OCI-LY7 (cell line): ENCODE data around the gene NTRK3. TPM values are rescaled to one million over a fixed set of nuclear protein-coding genes. Genes with fewer than 3 reads are reported as not detected.

ENCODE experiments used
- BruUV-seq: library from RNA; stranded (reverse); fragments of 400-500 nt; replicated peaks from 2 replicates; lab custom pipeline; 2021; lab: Mats Ljungman, UMichigan
- CTCF ChIA-PET: fragments of 300-600 bp; sonication (Branson Sonifier 250); formaldehyde crosslinking; loops from one replicate; lab custom pipeline; 2022; ENCODE audit warnings: antibody characterized with exemption; ENCODE audit not compliant: unreplicated experiment; lab: Charles Lee
- POLR2A ChIA-PET: fragments of 300-600 bp; sonication (Branson Sonifier 250); formaldehyde crosslinking; loops from one replicate; lab custom pipeline; 2022; ENCODE audit warnings: antibody characterized with exemption; lab: Charles Lee
- DNase-seq: peaks from one replicate; pipeline ENCODE4 v3.0.0-alpha.2; 2015; ENCODE audit warnings: low spot score
- H2AFZ ChIP-seq: fragments of 200-600 bp; sonication (generic), shearing (Covaris generic); 2 replicates; pipeline ENCODE4 v1.6.1; 2014; ENCODE audit warnings: mild to moderate bottlenecking, antibody characterized with exemption, low read length, moderate library complexity
- H3K27ac ChIP-seq: fragments of 200-600 bp; sonication (generic); 2 replicates; pipeline ENCODE4 v1.5.1; 2014; ENCODE audit warnings: mixed run types, low read depth, mild to moderate bottlenecking, moderate library complexity, low read length, inconsistent platforms; ENCODE audit not compliant: poor library complexity, severe bottlenecking
- H3K36me3 ChIP-seq: fragments of 200-600 bp; sonication (generic); 2 replicates; pipeline ENCODE4 v1.6.1; 2014; ENCODE audit warnings: mild to moderate bottlenecking, antibody characterized with exemption, low read length, moderate library complexity, mixed read lengths; ENCODE audit not compliant: insufficient read depth
- H3K4me1 ChIP-seq: fragments of 200-600 bp; sonication (generic); 2 replicates; pipeline ENCODE4 v1.5.1; 2014; ENCODE audit warnings: mild to moderate bottlenecking, low read length; ENCODE audit not compliant: insufficient read depth, poor library complexity, severe bottlenecking
- H3K4me2 ChIP-seq: fragments of 200-600 bp; sonication (generic); 2 replicates; pipeline ENCODE4 v1.6.1; 2014; ENCODE audit warnings: mild to moderate bottlenecking, low read length
- H3K4me3 ChIP-seq: fragments of 200-600 bp; sonication (generic); 2 replicates; pipeline ENCODE4 v1.5.1; 2014; ENCODE audit warnings: mild to moderate bottlenecking, low read depth, low read length; ENCODE audit not compliant: poor library complexity, severe bottlenecking
- H3K79me2 ChIP-seq: fragments of 200-600 bp; sonication (generic); 2 replicates; pipeline ENCODE4 v1.6.1; 2016; ENCODE audit warnings: low read depth, mild to moderate bottlenecking, low read length, moderate library complexity, mixed read lengths; ENCODE audit not compliant: insufficient read depth
- H3K9me2 ChIP-seq: fragments of 200-600 bp; sonication (generic); 2 replicates; pipeline ENCODE4 v1.6.1; 2016; ENCODE audit warnings: mild to moderate bottlenecking, low read length, mixed read lengths; ENCODE audit not compliant: insufficient read depth
- H3K9me3 ChIP-seq: fragments of 200-600 bp; sonication (generic); 2 replicates; pipeline ENCODE4 v1.6.1; 2014; ENCODE audit warnings: mild to moderate bottlenecking, mixed run types, low read length, mixed read lengths
- H4K20me1 ChIP-seq: fragments of 200-600 bp; sonication (generic); 2 replicates; pipeline ENCODE4 v1.6.1; 2014; ENCODE audit warnings: mild to moderate bottlenecking, antibody characterized with exemption, low read length, moderate library complexity, mixed read lengths; ENCODE audit not compliant: insufficient read depth
- CTCF ChIP-seq: fragments of 200-600 bp; sonication (generic); conservative IDR thresholded peaks from 2 replicates; pipeline ENCODE4 v1.5.1; 2014; ENCODE audit warnings: mild to moderate bottlenecking, antibody characterized with exemption, low read length, moderate library complexity, mixed read lengths
- EZH2phosphoT487 ChIP-seq: fragments of 200-600 bp; sonication (generic); IDR thresholded peaks from 2 replicates; pipeline ENCODE4 v1.6.1; 2018; ENCODE audit warnings: low read depth, borderline replicate concordance, mild to moderate bottlenecking, mixed run types, antibody characterized with exemption, low read length, moderate library complexity, mixed read lengths
- intact Hi-C: fragments of 100-400 bp; cut with micrococcal nuclease; formaldehyde crosslinking; loops from one replicate; pipeline ENCODE4 v1.10.0; 2022; ENCODE audit not compliant: unreplicated experiment
- total RNA-seq, 2 experiments: library from RNA; depleted of rRNA in 1 of 2; stranded (reverse); fragments of >200 nt in 1 of 2; shearing (Covaris generic) in 1 of 2; gene quantifications; 2 replicates each; pipeline ENCODE4 v1.2.3, GENCODE V29; 2014 to 2022

The NTRK3 gene
- total RNA-seq, 2 experiments from 2014 or later, result 0.50 to 2.5 TPM

GRCh38 chr15:87965304-87965703, 291.2 kb downstream of the NTRK3 start:
- TF ChIP-seq CTCF (no peak), EZH2phosphoT487 (no peak)
- H3K4me1 ChIP-seq, result no peaks in the 10 kb centered on the region
- BruUV-seq, result no TSS peak
- H3K4me2 ChIP-seq, result no peak overlapping the region
- H3K9me3 ChIP-seq, result no peaks in the 10 kb centered on the region
- no peak overlapping the region for H2AFZ ChIP-seq
- H3K9me2 ChIP-seq, result no peaks in the 10 kb centered on the region
- intact Hi-C loops, result no loop called here
- H3K4me3 ChIP-seq, result no peak overlapping the region
- ChIA-PET CTCF (no interaction called here), POLR2A (no interaction called here)
- DNase-seq, result no peak
- H3K36me3 ChIP-seq, result no peaks in the 10 kb centered on the region
- H3K79me2 ChIP-seq, result no peaks in the 10 kb centered on the region
- H3K27ac ChIP-seq, result no peak overlapping the region
- no peaks in the 10 kb centered on the region for H4K20me1 ChIP-seq

GRCh38 chr15:87962428-87962827, 294.1 kb downstream of the NTRK3 start:
- no peak overlapping the region for H3K27ac ChIP-seq
- H2AFZ ChIP-seq, result no peak overlapping the region
- BruUV-seq, result no TSS peak
- intact Hi-C loops, result no loop called here
- no peaks in the 10 kb centered on the region for H3K4me1 ChIP-seq
- no peaks in the 10 kb centered on the region for H4K20me1 ChIP-seq
- ChIA-PET POLR2A (no interaction called here), CTCF (no interaction called here)
- DNase-seq, result no peak
- no peaks in the 10 kb centered on the region for H3K79me2 ChIP-seq
- no peak overlapping the region for H3K4me2 ChIP-seq
- TF ChIP-seq CTCF, result no peak
- no peak for TF ChIP-seq EZH2phosphoT487
- H3K4me3 ChIP-seq, result no peak overlapping the region
- no peaks in the 10 kb centered on the region for H3K9me3 ChIP-seq
- no peaks in the 10 kb centered on the region for H3K36me3 ChIP-seq
- no peaks in the 10 kb centered on the region for H3K9me2 ChIP-seq

GRCh38 chr15:87961851-87962420, 294.6 kb downstream of the NTRK3 start:
- Histone ChIP-seq H4K20me1 (no peaks in the 10 kb centered on the region), H3K36me3 (no peaks in the 10 kb centered on the region), H3K27ac (no peak overlapping the region), H3K4me3 (no peak overlapping the region), H2AFZ (no peak overlapping the region), H3K79me2 (no peaks in the 10 kb centered on the region), H3K4me2 (no peak overlapping the region), H3K9me2 (no peaks in the 10 kb centered on the region), H3K4me1 (no peaks in the 10 kb centered on the region), H3K9me3 (no peaks in the 10 kb centered on the region)
- no peak for DNase-seq
- POLR2A ChIA-PET, result interaction anchor here (0.6 kb wide), 1 partner anchor 1634 kb away, joined by 3 read pairs; no protein-coding TSS in a partner anchor
- CTCF ChIA-PET, result no interaction called here
- TF ChIP-seq EZH2phosphoT487, result no peak
- TF ChIP-seq CTCF, result no peak
- no TSS peak for BruUV-seq
- intact Hi-C loops, result no loop called here
